Fibroblast of villous mesenchyme (primary cell): ENCODE measurements around the gene PRKAG1. TPM values are rescaled to one million over a fixed set of nuclear protein-coding genes. Genes with fewer than 3 reads are reported as not detected.

Experiments used
- DNase-seq: peaks from one replicate; pipeline ENCODE4 v3.0.0-alpha.2; 2010; ENCODE audit warnings: low read depth
- H3K4me3 ChIP-seq: 2 replicates; pipeline ENCODE4 v1.5.1; 2011; ENCODE audit warnings: low read depth, mild to moderate bottlenecking, low read length
- CTCF ChIP-seq: IDR thresholded peaks from 2 replicates; pipeline ENCODE4 v1.5.1; 2012; ENCODE audit warnings: low read depth, mild to moderate bottlenecking, low read length; ENCODE audit not compliant: insufficient read depth
- total RNA-seq: library from RNA; depleted of rRNA; stranded (reverse); fragments of >200 nt; gene quantifications from 2 replicates; pipeline ENCODE4 v1.2.3, GENCODE V29; 2012

Gene PRKAG1
- total RNA-seq, 1 donor = 62.2 TPM

DNA sequence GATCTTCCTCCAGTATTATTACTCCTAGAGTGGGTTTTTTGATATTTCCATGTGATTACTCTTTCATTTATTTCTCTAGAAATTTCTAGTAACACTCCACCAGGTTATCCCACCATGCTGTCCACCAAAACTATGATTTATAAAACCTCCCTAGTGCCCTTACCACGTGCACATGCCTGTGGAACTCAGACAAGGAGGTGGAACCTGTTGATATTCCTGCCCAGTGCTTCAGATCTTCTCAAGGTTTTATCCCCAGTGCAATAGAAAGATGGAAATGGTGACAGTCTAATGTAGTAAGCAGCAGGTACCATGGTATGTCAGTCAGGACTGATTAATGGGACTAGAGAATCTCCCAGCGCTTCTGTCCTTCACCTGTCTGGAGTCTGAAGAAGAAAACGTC lies 57.7 kb downstream of the PRKAG1 start:
- no peak overlapping the region for H3K4me3 ChIP-seq
- no peak for TF ChIP-seq CTCF

GRCh38 chr12:48958049-48958388 lies 60.6 kb downstream of the PRKAG1 start:
- DNase-seq = no peak
- no peak for TF ChIP-seq CTCF
- H3K4me3 ChIP-seq = peak overlapping the region; percentile 99

More for the DNA sequence above, 57.7 kb downstream of the PRKAG1 start:
- no peak for DNase-seq

DNA sequence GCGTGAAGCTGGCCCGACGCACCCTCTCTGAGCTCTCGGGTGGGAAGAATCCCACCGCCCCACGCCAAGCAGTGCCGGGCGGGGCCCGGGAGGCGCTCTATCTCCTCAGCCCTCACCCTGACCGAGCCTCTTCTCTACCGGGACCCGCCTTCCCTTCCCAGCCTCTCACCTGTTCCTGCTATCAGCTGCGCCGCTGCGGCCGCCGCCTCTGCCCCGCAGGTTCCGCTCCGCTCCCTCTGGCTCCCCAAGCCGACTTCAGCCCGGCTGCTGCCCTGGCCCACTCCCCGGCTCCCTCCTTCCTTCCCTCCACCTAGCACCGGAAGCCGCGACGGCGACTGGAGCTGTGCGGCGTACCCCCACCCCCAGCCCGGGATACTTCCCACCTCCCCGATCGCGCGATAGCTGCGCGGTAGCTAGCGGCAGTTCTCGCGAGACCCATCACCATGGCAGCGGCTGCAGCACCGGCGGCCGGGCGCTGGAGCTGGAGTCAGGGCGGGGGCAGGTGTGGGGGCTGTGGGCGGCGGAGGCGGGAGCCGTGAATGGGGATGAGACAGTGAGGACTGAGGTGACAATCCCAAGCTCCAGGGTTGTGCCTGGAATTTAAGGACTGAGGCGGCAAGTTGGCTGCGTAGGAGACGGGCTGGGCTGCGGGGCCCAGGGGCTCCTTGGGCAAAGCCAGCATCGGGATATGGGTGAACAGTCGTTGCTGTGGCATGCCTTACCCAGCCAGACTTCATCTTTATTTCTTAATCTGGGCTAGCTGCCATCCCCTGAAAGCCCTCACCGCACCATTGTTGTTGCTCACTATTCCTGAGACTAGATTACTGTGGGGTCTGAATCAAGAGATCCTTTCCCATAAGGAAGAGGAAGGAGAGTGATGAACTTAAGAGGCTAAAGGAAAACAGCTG lies 61.2 kb downstream of the PRKAG1 start, which contains the start of gene ARF3:
Gene ARF3 (minus strand): TSS at position 347 of the 908 bp plus-strand sequence. CDS start 16,392 bp downstream, outside the sequence.
- peak; percentile 93 for DNase-seq
- TF ChIP-seq CTCF = no peak
- H3K4me3 ChIP-seq = peak within 1 kb of the TSS; percentile 99

DNA sequence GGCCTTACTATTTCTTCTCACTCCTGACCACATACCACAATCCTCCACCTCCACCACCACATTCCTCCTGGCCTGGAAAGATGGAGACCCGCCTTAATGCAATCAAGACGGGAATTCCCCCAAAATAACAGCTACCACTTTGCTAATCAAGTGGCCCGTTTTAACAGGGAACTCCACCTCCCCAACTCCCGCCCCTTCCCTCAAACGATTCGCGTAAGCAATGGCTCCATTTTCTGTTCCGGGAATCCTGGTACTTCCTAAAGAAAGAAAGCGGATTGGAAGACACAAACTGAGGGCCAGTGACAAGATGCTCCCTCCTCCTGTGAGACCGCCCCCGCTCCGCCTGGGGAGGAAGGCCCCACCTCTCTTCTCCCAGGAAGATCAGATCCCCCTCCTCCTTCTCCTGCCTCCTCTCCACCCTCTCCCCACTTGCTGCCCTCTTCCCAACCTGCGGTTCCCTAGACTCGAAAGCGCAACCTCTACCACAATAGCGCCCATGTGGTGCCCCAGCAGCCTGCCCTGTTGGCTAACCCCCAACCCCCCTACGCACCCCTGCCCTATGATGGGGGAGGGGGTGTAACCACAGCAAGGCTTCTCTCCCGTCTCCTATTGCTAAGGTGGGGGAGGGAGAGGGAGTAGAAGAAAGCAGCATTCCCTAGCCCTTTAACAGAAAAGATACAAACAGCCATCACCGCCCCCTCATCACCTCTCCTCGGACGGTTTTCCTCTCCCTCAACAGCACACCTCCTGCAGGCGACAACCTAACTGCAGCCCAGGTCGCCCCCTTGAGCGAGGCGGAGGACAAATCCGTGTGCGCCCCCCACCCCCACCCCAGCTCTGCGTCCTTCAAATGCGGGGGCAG lies 62.1 kb downstream of the PRKAG1 start:
- peak; percentile 98 for DNase-seq
- H3K4me3 ChIP-seq = peak overlapping the region; percentile 99
- TF ChIP-seq CTCF = no peak

DNA sequence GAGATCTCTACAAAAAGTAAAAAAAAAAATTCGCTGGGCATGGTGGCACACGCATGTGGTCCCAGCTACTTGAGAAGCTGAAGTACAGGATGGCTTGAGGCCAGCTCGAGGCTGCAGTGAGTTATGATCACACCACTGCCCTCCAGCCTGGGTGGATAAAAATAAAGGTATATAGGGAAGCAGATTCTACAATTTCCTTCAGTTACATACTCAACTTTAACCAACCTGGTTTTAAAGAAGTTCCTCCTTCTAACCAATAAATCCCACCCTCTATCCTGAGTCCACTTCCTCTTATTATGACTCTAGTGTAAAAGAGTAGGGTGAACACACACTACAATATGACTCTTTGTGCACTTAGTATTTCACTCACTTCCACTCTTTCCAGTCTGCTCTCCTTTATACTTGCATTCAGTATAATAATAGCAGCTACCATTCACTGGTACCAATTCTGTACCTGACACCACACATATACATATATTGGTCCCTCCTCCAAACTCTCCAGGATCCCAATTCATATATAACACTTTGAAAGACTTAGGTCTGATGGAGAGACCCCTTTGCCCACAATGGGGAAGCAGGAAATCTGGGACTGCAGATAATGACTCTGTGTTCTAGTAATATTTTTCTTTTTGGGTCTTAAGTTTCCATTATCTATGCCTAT lies 63.6 kb downstream of the PRKAG1 start:
- no peak overlapping the region for H3K4me3 ChIP-seq
- DNase-seq = no peak
- no peak for TF ChIP-seq CTCF

DNA sequence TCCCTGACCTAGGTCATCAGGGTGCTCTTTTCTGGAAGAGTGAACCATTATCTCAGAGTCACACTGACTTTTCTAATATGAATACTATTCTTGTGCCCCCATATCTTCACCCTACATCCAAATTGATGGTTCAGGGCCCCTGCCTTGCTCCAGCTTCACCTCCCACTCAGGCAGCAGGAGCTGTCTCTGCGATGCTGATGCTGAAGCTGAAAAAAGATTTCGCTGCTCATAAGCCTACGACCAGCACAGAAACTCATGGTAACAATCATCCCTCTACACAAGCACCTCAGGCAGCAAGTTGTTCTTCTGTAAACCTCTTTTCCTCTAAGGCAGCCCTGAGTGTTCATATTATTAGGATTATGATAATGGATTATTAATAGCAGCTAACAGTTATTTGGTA lies 64.5 kb downstream of the PRKAG1 start:
- no peak for TF ChIP-seq CTCF
- DNase-seq = no peak
- H3K4me3 ChIP-seq = no peak overlapping the region
